Measurements from ENCODE around the gene C1orf232.
A peak's percentile ranks its signal among the peaks of the same experiment; 100 is the strongest.

Gene C1orf232

GRCh38 chr1:26195805-26196204, 27.0 kb upstream of the C1orf232 start:
- Histone ChIP-seq H3K4me3 (ENCODE audit: low read depth, low read length, poor library complexity, severe bottlenecking) (no peak overlapping the region), H3K4me1 (ENCODE audit: insufficient read depth, low read length, severe bottlenecking) (no peaks in the 10 kb centered on the region), H3K27ac (ENCODE audit: low read depth, low read length, poor library complexity, severe bottlenecking) (no peak overlapping the region), H3K79me2 (ENCODE audit: insufficient read depth, low read length) (no peaks in the 10 kb centered on the region), H4K20me1 (ENCODE audit: insufficient read depth, low read length) (no peaks in the 10 kb centered on the region), H3K9me2 (ENCODE audit: low read depth, low read length) (no peaks in the 10 kb centered on the region), H3K27me3 (ENCODE audit: insufficient read depth, low read length) (no peaks in the 10 kb centered on the region; the same call in 1 of the 2 replicates), H3K9me3 (ENCODE audit: low read length) (no peaks in the 10 kb centered on the region), H3K36me3 (ENCODE audit: insufficient read depth, low read length) (no peaks in the 10 kb centered on the region), H3K9ac (ENCODE audit: low read length) (no peak overlapping the region), H2AFZ (ENCODE audit: low read length) (no peak overlapping the region), H3F3A (ENCODE audit: insufficient read depth, low read length) (no peaks in the 10 kb centered on the region), H3K4me2 (ENCODE audit: low read length) (no peak overlapping the region)
- TF ChIP-seq EZH2 (IDR thresholded peaks at IDR 0.05; ENCODE audit: borderline replicate concordance, low read length) (no peak), CTCF (IDR thresholded peaks at IDR 0.05; ENCODE audit: low read length) (no peak)

DNA sequence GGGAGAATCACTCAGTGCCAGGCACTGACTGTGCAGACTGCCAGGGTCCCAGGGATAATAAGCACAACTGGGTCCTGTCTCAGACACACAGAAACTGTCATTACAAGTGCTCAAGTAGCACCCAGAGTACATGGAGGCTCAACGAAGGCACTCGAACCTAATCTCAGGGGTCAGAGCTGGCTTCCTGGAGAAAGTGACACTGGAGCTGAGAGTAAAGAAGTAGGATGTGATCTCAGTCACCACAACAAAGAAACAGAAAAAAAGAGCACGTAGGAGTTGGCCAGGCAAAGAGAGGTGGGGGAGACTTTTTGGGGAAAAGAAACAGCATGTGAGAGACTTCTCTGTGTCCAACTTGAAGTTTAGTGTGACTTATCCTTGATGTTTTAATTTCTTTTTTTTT, 23.0 kb upstream of the C1orf232 start:
- H3F3A ChIP-seq (ENCODE audit: insufficient read depth, low read length), result no peaks in the 10 kb centered on the region
- H3K36me3 ChIP-seq (ENCODE audit: insufficient read depth, low read length), result no peaks in the 10 kb centered on the region
- H3K27ac ChIP-seq (ENCODE audit: low read depth, low read length, poor library complexity, severe bottlenecking), result no peak overlapping the region
- no peaks in the 10 kb centered on the region for H3K9me2 ChIP-seq (ENCODE audit: low read depth, low read length)
- no peaks in the 10 kb centered on the region for H3K4me1 ChIP-seq (ENCODE audit: insufficient read depth, low read length, severe bottlenecking)
- H3K4me3 ChIP-seq (ENCODE audit: low read depth, low read length, poor library complexity, severe bottlenecking), result no peak overlapping the region
- H3K27me3 ChIP-seq (ENCODE audit: insufficient read depth, low read length), result 0 out of 2 replicates have a peak, but pooled peaks cover 3% of the 10 kb centered on the region
- H3K4me2 ChIP-seq (ENCODE audit: low read length), result no peak overlapping the region
- H4K20me1 ChIP-seq (ENCODE audit: insufficient read depth, low read length), result no peaks in the 10 kb centered on the region
- no peaks in the 10 kb centered on the region for H3K79me2 ChIP-seq (ENCODE audit: insufficient read depth, low read length)
- no peaks in the 10 kb centered on the region for H3K9me3 ChIP-seq (ENCODE audit: low read length)
- no peak overlapping the region for H3K9ac ChIP-seq (ENCODE audit: low read length)
- no peak overlapping the region for H2AFZ ChIP-seq (ENCODE audit: low read length)
- TF ChIP-seq CTCF (IDR thresholded peaks at IDR 0.05; ENCODE audit: low read length) (no peak), EZH2 (IDR thresholded peaks at IDR 0.05; ENCODE audit: borderline replicate concordance, low read length) (no peak)

DNA sequence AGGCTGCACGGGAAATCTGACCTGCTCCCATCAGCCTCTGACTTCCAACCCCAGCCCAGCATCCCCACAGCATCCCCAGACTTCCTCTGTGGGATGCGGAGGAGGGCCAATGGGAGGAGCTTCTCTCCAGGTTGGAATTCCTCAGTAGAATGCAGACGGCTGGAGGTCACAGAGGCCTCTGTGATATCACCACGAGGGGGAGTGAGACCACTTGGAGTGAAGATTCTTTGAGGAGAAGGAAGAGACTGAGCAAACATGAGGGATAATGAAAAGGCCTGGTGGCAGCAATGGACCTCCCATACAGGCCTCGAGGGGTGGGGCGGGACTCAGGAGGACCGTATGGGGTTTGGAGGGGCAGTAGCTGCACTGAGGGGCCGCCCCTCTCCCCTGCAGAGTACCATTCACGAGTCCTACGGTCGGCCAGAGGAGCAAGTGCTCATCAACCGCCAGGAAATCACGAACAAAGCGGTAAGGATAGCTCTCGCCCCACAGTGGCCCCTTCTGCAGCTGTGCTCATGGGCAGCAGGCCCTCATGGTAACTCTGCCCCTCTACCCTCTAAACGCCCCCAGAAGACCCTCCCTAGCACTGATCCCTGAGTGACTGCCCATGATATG, 21.7 kb upstream of the C1orf232 start, which contains the start of gene CATSPER4:
TSS of gene CATSPER4 (plus strand) at position 230 of the 615 bp plus-strand sequence. CDS start at position 256, 26 bp downstream.
- H4K20me1 ChIP-seq (ENCODE audit: insufficient read depth, low read length), result no peaks in the 10 kb centered on the region
- TF ChIP-seq EZH2 (IDR thresholded peaks at IDR 0.05; ENCODE audit: borderline replicate concordance, low read length), result no peak
- peak; percentile 47; the same call in 1 of the 2 replicates for TF ChIP-seq CTCF (IDR thresholded peaks at IDR 0.05; ENCODE audit: low read length)
- H3F3A ChIP-seq (ENCODE audit: insufficient read depth, low read length), result no peaks in the 10 kb centered on the region
- H2AFZ ChIP-seq (ENCODE audit: low read length), result no peak within 1 kb of the TSS
- no peaks in the 10 kb centered on the region for H3K9me3 ChIP-seq (ENCODE audit: low read length)
- H3K4me2 ChIP-seq (ENCODE audit: low read length), result no peak within 1 kb of the TSS
- H3K27me3 ChIP-seq (ENCODE audit: insufficient read depth, low read length), result 0 out of 2 replicates have a peak, but pooled peaks cover 5% of the 10 kb centered on the region
- no peaks in the 10 kb centered on the region for H3K9me2 ChIP-seq (ENCODE audit: low read depth, low read length)
- no peaks in the 10 kb centered on the region for H3K79me2 ChIP-seq (ENCODE audit: insufficient read depth, low read length)
- H3K9ac ChIP-seq (ENCODE audit: low read length), result no peak within 1 kb of the TSS
- no peak within 1 kb of the TSS for H3K4me3 ChIP-seq (ENCODE audit: low read depth, low read length, poor library complexity, severe bottlenecking)
- no peak within 1 kb of the TSS for H3K27ac ChIP-seq (ENCODE audit: low read depth, low read length, poor library complexity, severe bottlenecking)
- no peaks in the 10 kb centered on the region for H3K36me3 ChIP-seq (ENCODE audit: insufficient read depth, low read length)
- H3K4me1 ChIP-seq (ENCODE audit: insufficient read depth, low read length, severe bottlenecking), result no peaks in the 10 kb centered on the region

Measured in OCI-LY1 (cell line).